Measurements from ENCODE around the gene RPTOR. TPM values are rescaled to one million over a fixed set of nuclear protein-coding genes. Genes with fewer than 3 reads are reported as not detected.

RPTOR gene
- total and polyA plus RNA-seq, 2 experiments from 2014 or later: 13.2 to 37.9 TPM

GRCh38 chr17:80959330-80960036, 414.8 kb downstream of the RPTOR start:
- no peaks in the 10 kb centered on the region for H3K27me3 ChIP-seq
- no peaks in the 10 kb centered on the region for H3K9me3 ChIP-seq (ENCODE audit: low read depth)
- TF ChIP-seq CTCF (IDR thresholded peaks at IDR 0.05; ENCODE audit: low read depth, low read length): no peak
- H3K27ac ChIP-seq: no peak overlapping the region
- no peaks in the 10 kb centered on the region for H3K4me1 ChIP-seq (ENCODE audit: low read depth)
- no peaks in the 10 kb centered on the region for H3K36me3 ChIP-seq
- DNase-seq (ENCODE audit: low read depth in 1 of 2, low spot score in 1 of 2): peak in 1 of 2 donors; percentile 79
- H3K4me3 ChIP-seq: no peak overlapping the region

GRCh38 chr17:80960037-80960796, 415.6 kb downstream of the RPTOR start:
- Histone ChIP-seq H3K27me3 (no peaks in the 10 kb centered on the region), H3K27ac (no peak overlapping the region), H3K36me3 (no peaks in the 10 kb centered on the region), H3K4me1 (ENCODE audit: low read depth) (no peaks in the 10 kb centered on the region), H3K9me3 (ENCODE audit: low read depth) (no peaks in the 10 kb centered on the region), H3K4me3 (no peak overlapping the region)
- no peak for TF ChIP-seq CTCF (IDR thresholded peaks at IDR 0.05; ENCODE audit: low read depth, low read length)
- no peak for DNase-seq (ENCODE audit: low read depth in 1 of 2, low spot score in 1 of 2)

- no peaks in the 10 kb centered on the region for H3K4me1 ChIP-seq (ENCODE audit: low read depth)
- H3K9me3 ChIP-seq (ENCODE audit: low read depth): no peaks in the 10 kb centered on the region
- no peak for TF ChIP-seq CTCF (IDR thresholded peaks at IDR 0.05; ENCODE audit: low read depth, low read length)
- H3K4me3 ChIP-seq: no peak overlapping the region
- H3K36me3 ChIP-seq: no peaks in the 10 kb centered on the region
- DNase-seq (ENCODE audit: low read depth in 1 of 2, low spot score in 1 of 2): no peak
- H3K27me3 ChIP-seq: no peaks in the 10 kb centered on the region
- H3K27ac ChIP-seq: no peak overlapping the region
These were observed 416.3 kb downstream of the RPTOR start for GRCh38 chr17:80960797-80961452.

GRCh38 chr17:80961541-80962330, 417.1 kb downstream of the RPTOR start:
- no peak overlapping the region for H3K4me3 ChIP-seq
- no peaks in the 10 kb centered on the region for H3K4me1 ChIP-seq (ENCODE audit: low read depth)
- H3K27me3 ChIP-seq: no peaks in the 10 kb centered on the region
- no peak overlapping the region for H3K27ac ChIP-seq
- no peak for TF ChIP-seq CTCF (IDR thresholded peaks at IDR 0.05; ENCODE audit: low read depth, low read length)
- H3K36me3 ChIP-seq: no peaks in the 10 kb centered on the region
- no peaks in the 10 kb centered on the region for H3K9me3 ChIP-seq (ENCODE audit: low read depth)
- DNase-seq (ENCODE audit: low read depth in 1 of 2, low spot score in 1 of 2): no peak

All from cardiac muscle cell (in vitro differentiated cells and primary cell).